Effector memory CD4-positive, alpha-beta T cell (primary cell): Measurements from ENCODE around the gene ETV6.

Experiments used
- DNase-seq, 3 donors: peaks; one replicate each; pipeline ENCODE4 v3.0.0-alpha.2; 2020
- H3K27ac ChIP-seq: 2 replicates; pipeline ENCODE4 v1.7.0; 2013; ENCODE audit warnings: mild to moderate bottlenecking, low read length, moderate library complexity; ENCODE audit not compliant: insufficient read depth, poor library complexity, severe bottlenecking
- H3K27me3 ChIP-seq: replicated peaks from 2 replicates; pipeline ENCODE4 v1.7.0; 2013; ENCODE audit warnings: mild to moderate bottlenecking, low read length; ENCODE audit not compliant: insufficient read depth, control insufficient read depth, poor library complexity, severe bottlenecking
- H3K36me3 ChIP-seq: 2 replicates; pipeline ENCODE4 v1.7.0; 2013; ENCODE audit warnings: mild to moderate bottlenecking, low read length, moderate library complexity; ENCODE audit not compliant: control insufficient read depth, insufficient read depth
- H3K4me1 ChIP-seq: 2 replicates; pipeline ENCODE4 v1.7.0; 2013; ENCODE audit warnings: low read length, mild to moderate bottlenecking; ENCODE audit not compliant: control insufficient read depth, insufficient read depth, poor library complexity, severe bottlenecking
- H3K4me3 ChIP-seq: 2 replicates; pipeline ENCODE4 v1.7.0; 2013; ENCODE audit warnings: low read length, low read depth, mild to moderate bottlenecking; ENCODE audit not compliant: insufficient read depth, poor library complexity, severe bottlenecking
- H3K9me3 ChIP-seq: 2 replicates; pipeline ENCODE4 v1.7.0; 2013; ENCODE audit warnings: mild to moderate bottlenecking, low read length, moderate library complexity; ENCODE audit not compliant: control insufficient read depth

Gene ETV6

DNA sequence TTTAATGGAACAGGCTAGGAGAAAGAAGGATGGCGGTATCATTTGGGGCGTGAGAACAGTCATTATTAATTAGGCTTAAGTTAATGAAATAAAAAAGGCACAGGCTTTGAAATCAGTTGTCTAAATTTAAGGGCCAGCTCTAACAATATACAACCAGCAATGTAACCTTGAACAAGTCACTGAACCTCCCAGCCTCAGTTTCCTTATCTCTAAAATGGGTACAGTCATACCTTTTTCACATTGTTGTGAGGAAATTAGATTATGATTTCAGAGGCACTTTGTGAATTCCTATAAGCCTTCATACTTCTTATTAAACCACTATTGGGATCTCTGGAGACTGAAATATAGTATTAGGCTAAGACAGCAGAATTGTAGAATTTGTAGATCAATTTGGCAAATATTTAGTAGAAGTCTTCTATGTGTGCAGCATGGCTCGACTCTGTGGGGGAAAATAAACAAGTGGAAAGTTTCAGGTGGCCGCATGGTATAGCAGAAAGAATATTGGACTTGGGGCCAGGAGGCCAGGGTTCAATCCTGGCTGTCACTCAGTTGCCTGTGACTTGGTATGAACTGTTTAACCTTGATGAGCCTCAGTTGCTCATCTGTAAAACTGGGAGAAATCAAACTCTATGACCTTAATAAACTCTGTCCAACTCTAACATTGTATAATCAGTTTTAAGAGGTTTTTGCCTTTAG is 117.7 kb downstream of the ETV6 start:
- no peak overlapping the region for H3K4me3 ChIP-seq
- no peaks in the 10 kb centered on the region for H3K27me3 ChIP-seq
- H3K4me1 ChIP-seq = peaks cover 35% of the 10 kb centered on the region
- no peak overlapping the region for H3K27ac ChIP-seq
- no peak for DNase-seq
- no peaks in the 10 kb centered on the region for H3K36me3 ChIP-seq
- no peaks in the 10 kb centered on the region for H3K9me3 ChIP-seq

DNA sequence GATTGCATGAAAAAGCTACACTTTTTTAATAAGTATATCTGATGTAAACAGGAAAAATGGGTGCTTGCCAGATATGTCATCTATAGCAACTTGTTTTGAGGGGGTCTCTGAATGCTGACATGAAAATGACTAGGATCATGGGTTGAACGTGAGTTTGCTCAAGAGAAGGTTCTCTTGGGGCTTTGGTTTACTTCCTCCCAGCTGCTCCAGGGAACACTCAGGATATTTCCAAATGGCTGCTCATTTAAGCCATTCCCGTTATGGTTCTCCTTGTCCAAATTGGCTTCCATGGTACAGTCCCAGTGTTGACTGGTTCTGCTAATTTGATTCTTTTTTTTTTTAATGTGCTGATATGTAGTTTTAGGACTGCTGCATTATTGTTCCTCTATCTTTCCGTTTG is 118.3 kb downstream of the ETV6 start:
- no peaks in the 10 kb centered on the region for H3K9me3 ChIP-seq
- no peak for DNase-seq
- no peaks in the 10 kb centered on the region for H3K36me3 ChIP-seq
- no peaks in the 10 kb centered on the region for H3K27me3 ChIP-seq
- H3K4me1 ChIP-seq = peaks cover 30% of the 10 kb centered on the region
- no peak overlapping the region for H3K27ac ChIP-seq
- no peak overlapping the region for H3K4me3 ChIP-seq

DNA sequence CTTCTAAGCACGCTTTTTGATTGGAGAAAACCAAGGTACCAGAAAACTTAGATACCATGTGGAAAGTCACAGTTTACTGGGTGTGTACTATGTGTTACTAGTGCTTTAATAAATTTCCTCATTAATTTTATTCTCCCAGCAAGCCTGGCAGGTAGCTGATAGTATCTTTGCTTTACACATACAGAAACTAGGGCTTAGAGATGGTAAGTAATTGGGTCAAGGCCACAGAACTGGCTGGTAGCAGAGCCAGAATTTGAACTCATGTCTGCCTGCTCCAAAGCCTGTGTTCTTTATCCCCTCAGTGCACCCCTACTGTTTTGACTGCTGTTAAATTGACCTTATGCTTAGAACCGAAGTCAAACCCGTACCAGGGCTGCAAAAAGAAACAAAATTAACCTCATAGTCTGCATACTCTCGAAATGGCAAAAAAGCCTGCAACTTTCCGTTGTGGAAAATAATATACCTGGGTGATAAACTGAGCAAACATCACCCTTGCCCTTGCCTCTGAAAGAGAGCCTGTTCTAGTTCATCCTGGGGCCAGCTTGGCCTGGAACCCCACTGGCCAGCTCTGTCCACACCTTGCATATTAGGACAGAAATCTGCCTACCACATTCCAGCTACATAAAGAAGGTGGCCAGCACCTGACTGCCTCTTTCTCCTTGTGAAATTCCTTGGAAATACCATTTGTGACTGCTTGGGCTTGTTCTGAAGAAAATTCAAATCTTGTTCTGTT is 118.9 kb downstream of the ETV6 start:
- Histone ChIP-seq H3K4me1 (peaks cover 30% of the 10 kb centered on the region), H3K27ac (no peak overlapping the region), H3K4me3 (no peak overlapping the region), H3K36me3 (no peaks in the 10 kb centered on the region), H3K9me3 (no peaks in the 10 kb centered on the region), H3K27me3 (no peaks in the 10 kb centered on the region)
- no peak for DNase-seq

DNA sequence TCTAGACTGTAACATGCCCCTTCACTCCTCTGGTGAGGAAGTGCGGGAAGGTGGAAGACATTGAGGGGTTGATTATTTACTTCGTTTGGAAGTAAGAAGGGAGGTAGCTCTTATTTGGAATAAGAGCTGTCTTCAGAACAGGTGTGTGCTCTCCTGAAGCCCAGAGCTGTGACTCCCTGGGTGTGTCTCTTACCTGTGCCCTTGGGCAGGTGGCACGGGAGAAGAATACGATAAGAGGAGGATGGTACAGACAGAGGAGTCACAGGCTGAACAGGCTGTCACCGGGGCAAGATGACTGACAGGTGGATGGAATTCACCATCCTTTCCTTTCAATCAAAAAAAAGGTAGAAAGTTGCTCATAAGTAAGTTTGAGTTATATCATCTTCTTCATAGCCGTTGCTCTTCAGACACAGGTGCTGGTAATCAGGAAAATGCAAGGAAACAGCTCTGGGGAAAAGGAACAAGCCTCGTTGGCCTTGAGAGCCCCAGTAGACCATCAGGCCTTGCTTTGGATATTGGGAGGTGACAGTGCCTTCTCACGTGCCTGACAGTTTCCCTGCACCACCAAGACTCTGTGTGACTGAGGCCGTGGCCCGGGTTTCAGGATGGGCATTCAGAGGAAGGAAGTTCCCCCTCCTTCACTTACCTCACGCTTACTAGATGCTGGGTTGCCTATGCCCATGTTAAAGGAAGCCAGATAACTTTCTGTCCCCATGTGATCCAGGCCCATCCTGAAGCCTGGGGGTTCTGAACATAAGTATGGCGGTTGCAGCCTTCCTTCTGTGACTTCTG is 120.4 kb downstream of the ETV6 start:
- H3K27me3 ChIP-seq = no peaks in the 10 kb centered on the region
- no peak overlapping the region for H3K4me3 ChIP-seq
- no peaks in the 10 kb centered on the region for H3K9me3 ChIP-seq
- peaks cover 30% of the 10 kb centered on the region for H3K4me1 ChIP-seq
- no peak for DNase-seq
- H3K36me3 ChIP-seq = no peaks in the 10 kb centered on the region
- no peak overlapping the region for H3K27ac ChIP-seq

DNA sequence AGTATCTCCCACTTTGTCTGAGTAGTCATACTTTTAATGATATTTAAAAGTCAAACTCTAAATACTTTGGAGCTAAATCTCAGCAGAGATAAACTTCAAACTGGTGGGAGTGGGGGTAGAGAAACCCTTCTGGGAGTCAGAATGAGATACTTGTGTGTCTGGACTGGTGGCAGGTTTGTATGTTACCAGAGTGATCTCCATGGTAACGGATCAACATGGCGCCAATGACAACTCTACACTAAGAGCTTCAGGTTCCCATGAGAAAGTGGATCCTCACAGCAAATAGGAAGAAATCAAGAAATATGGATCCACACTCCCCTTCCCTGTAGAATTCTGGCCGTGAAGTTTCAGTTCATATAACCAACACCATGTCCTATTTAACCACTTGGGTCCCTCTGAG is 121.9 kb downstream of the ETV6 start:
- Histone ChIP-seq H3K9me3 (no peaks in the 10 kb centered on the region), H3K27ac (no peak overlapping the region), H3K4me1 (peaks cover 20% of the 10 kb centered on the region), H3K27me3 (no peaks in the 10 kb centered on the region), H3K36me3 (no peaks in the 10 kb centered on the region), H3K4me3 (no peak overlapping the region)
- DNase-seq = no peak

DNA sequence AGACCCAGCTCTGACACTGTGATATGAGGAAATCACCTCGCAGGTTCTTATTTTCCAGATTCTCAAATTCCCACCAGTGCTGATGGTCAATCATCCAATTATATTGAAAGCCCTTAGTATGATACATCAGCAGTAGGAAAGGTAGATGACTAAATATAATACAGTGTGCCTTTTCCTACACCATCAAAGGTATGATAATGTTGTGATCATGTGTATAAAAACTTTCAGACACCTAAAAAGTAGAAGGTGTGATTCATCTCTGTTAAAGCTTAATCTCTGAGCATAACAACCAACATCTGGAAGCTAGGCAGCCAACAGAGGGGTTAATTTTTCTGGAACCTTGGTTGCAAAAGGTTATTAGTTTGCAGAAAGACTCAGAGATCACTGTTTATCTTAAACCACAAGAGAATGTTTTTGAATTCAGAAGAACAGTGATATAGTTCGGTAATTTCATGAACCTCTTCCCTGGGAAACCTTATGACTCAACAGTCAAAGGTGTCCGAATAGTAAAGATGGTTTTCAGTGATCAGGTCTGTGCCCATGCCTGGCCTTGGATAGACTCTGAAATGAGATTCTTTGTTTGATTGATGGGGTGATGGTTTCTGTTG is 122.5 kb downstream of the ETV6 start:
- H3K4me3 ChIP-seq = no peak overlapping the region
- no peak overlapping the region for H3K27ac ChIP-seq

DNA sequence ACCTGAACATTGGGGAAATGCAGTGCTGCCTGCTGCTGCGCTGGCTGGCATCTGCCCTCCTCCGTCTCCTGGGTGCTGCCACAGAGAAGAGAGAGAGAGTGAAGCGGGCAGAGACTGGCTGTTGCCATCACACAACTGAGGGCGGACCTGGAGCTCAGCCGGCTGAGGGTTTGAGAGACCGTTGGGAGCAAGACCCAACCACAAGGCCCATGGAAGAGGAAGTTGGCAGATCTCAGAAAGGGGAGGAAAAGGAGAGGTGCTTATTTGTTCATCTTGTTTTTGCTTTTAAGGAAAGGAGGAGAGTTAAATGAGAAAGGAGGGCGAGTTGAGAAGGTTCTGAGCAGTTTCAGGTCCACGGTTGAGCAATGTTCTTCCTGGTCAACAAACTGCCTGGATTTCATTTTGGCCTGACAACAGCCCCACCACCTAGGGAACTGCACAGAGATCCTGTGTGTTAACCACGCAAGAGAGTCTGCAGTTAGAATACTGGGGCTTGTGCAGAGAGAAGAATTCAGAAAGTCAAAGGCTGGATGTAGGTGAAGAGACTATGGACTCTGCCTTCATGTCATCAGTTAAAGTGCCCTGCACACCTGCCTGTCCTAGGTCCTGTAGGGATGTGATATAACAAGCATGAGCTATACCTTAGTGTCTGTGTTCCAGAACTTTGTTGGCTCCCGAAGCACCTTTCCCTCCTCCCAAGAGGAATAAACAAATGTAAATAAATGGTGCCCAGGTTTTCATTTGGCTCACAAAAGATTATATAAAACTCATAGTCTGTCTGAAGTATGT is 124.6 kb downstream of the ETV6 start:
- DNase-seq = no peak
- Histone ChIP-seq H3K9me3 (no peaks in the 10 kb centered on the region), H3K4me3 (no peak overlapping the region), H3K36me3 (no peaks in the 10 kb centered on the region), H3K4me1 (peaks cover 14% of the 10 kb centered on the region), H3K27me3 (no peaks in the 10 kb centered on the region), H3K27ac (no peak overlapping the region)

More for the DNA sequence above, 122.5 kb downstream of the ETV6 start:
- no peaks in the 10 kb centered on the region for H3K27me3 ChIP-seq
- DNase-seq = no peak
- no peaks in the 10 kb centered on the region for H3K36me3 ChIP-seq
- peaks cover 14% of the 10 kb centered on the region for H3K4me1 ChIP-seq
- H3K9me3 ChIP-seq = no peaks in the 10 kb centered on the region

DNA sequence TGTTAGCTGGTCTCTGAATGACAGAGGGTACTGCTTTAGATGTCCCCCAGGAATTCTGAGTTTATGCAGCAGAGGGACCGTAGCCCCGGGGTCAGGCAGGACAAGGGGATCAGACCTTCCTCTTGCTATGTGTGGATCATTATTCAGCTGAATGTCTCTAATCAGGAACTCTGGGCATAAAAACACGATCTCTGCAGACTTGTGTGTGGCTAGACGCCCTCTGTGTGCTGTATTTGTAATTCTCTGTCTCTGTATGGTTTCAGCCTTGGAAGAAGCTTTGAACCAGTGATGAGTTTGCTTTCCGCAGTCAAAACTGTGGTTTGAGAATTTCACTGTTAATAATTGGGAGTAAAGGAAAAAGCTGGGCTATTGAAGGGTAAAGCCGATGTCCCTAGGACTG is 125.3 kb downstream of the ETV6 start:
- H3K27me3 ChIP-seq = no peaks in the 10 kb centered on the region
- H3K4me1 ChIP-seq = peaks cover 9% of the 10 kb centered on the region
- DNase-seq = no peak
- no peaks in the 10 kb centered on the region for H3K36me3 ChIP-seq
- no peak overlapping the region for H3K27ac ChIP-seq
- no peaks in the 10 kb centered on the region for H3K9me3 ChIP-seq
- H3K4me3 ChIP-seq = no peak overlapping the region

DNA sequence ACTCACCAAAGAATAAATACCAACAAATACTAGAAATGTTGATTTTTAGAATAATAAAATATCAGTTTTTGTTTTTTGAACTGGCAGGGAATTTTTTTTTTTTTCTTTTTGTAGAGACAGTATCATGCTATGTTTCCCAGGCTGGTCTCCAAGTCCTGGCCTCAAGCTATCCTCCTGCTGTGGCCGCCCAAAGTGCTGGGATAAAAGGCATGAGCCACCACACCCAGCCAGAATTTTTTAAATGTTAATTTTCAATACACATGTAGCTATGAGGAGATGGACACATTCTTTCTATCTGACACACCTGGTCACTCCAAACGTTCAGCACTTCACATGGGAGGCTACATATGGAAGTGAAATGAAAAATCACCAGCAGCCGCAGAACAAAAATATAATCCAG is 126.8 kb downstream of the ETV6 start:
- Histone ChIP-seq H3K4me1 (no peaks in the 10 kb centered on the region), H3K9me3 (no peaks in the 10 kb centered on the region), H3K27ac (no peak overlapping the region), H3K36me3 (no peaks in the 10 kb centered on the region), H3K27me3 (no peaks in the 10 kb centered on the region), H3K4me3 (no peak overlapping the region)
- DNase-seq = no peak
